Activated T-helper 1 cell treated with anti-CD3 and anti-CD28 coated beads, Interleukin-12 subunit alpha, Interleukin-12 subunit beta, Interleukin-2, Interleukin-4 antibody, amounts not matched to agents 30 ng/mL and 10 ng/mL and 1 ng/mL, durations not matched to agents 14 hours and 24 hours and 36 hours (primary cell): Measurements from ENCODE around the gene RNU1-3. TPM values are rescaled to one million over a fixed set of nuclear protein-coding genes. Genes with fewer than 3 reads are reported as not detected.
A peak's percentile ranks its signal among the peaks of the same experiment; 100 is the strongest.
"Not testable (repeated sequence)": the region's sequence is repeated elsewhere in the genome, so short reads cannot be mapped to it uniquely, and the experiment has no call there.

Experiments
- DNase-seq: peaks from one replicate; pipeline ENCODE4 v3.0.0; 2021; ENCODE audit warnings: low spot score
- H3K27ac Mint-ChIP-seq: one replicate; pipeline ENCODE4 v1.8.0; 2021; ENCODE audit warnings: mild to moderate bottlenecking, mixed read lengths
- H3K27me3 Mint-ChIP-seq: one replicate; pipeline ENCODE4 v1.8.0; 2022; ENCODE audit warnings: mild to moderate bottlenecking, moderate library complexity, mixed read lengths; ENCODE audit not compliant: insufficient read depth
- H3K36me3 Mint-ChIP-seq: one replicate; pipeline ENCODE4 v1.8.0; 2021; ENCODE audit warnings: low read depth, mixed read lengths
- H3K4me1 Mint-ChIP-seq: one replicate; pipeline ENCODE4 v1.8.0; 2021; ENCODE audit warnings: low read depth, mixed read lengths
- H3K4me3 Mint-ChIP-seq: one replicate; pipeline ENCODE4 v1.8.0; 2021; ENCODE audit warnings: mild to moderate bottlenecking, moderate library complexity, mixed read lengths
- H3K9me3 Mint-ChIP-seq: one replicate; pipeline ENCODE4 v1.8.0; 2021; ENCODE audit warnings: mixed read lengths
- intact Hi-C: fragments of 100-400 bp; cut with micrococcal nuclease; formaldehyde crosslinking; loops from one replicate; pipeline ENCODE4 v1.15.1; 2024
- total RNA-seq: library from RNA; stranded (reverse); gene quantifications from 2 replicates; pipeline ENCODE4 v1.2.3, GENCODE V29; 2022

Gene RNU1-3
- total RNA-seq, 1 donor from 2014 or later: 3,041 TPM

- H3K4me1 Mint-ChIP-seq, H3K36me3 Mint-ChIP-seq, H3K27ac Mint-ChIP-seq, H3K4me3 Mint-ChIP-seq, H3K9me3 Mint-ChIP-seq: not testable (repeated sequence)
- H3K27me3 Mint-ChIP-seq: peaks cover 10% of the 10 kb centered on the region
- intact Hi-C loops: loop anchor here (2.0 kb wide), 1 partner anchor 259 kb away; no protein-coding TSS in a partner anchor
- peak; percentile 19 for DNase-seq
Measured at GRCh38 chr1:16645271-16646060, 21.3 kb downstream of the RNU1-3 start.

GRCh38 chr1:16644482-16645270, 22.1 kb downstream of the RNU1-3 start:
- not testable (repeated sequence) for H3K4me3 Mint-ChIP-seq, H3K4me1 Mint-ChIP-seq, H3K36me3 Mint-ChIP-seq, H3K27ac Mint-ChIP-seq, H3K27me3 Mint-ChIP-seq, H3K9me3 Mint-ChIP-seq
- intact Hi-C loops: loop anchor here (1.0 to 2.0 kb wide), 3 partner anchors 30 to 260 kb away; no protein-coding TSS in a partner anchor
- DNase-seq: peak; percentile 100

GRCh38 chr1:16644193-16644481, 22.6 kb downstream of the RNU1-3 start:
- Mint-ChIP-seq H3K4me3 (no peak overlapping the region), H3K36me3 (no peaks in the 10 kb centered on the region), H3K4me1 (no peaks in the 10 kb centered on the region), H3K27me3 (peaks cover 6% of the 10 kb centered on the region), H3K9me3 (no peaks in the 10 kb centered on the region), H3K27ac (no peak overlapping the region)
- intact Hi-C loops: loop anchor here (1.0 to 2.0 kb wide), 3 partner anchors 30 to 261 kb away; no protein-coding TSS in a partner anchor
- DNase-seq: no peak

- H3K4me1 Mint-ChIP-seq, H3K4me3 Mint-ChIP-seq, H3K27me3 Mint-ChIP-seq, H3K36me3 Mint-ChIP-seq, H3K27ac Mint-ChIP-seq, H3K9me3 Mint-ChIP-seq: not testable (repeated sequence)
- DNase-seq: peak; percentile 18
- intact Hi-C loops: loop anchor here (1.0 to 2.0 kb wide), 3 partner anchors 29 to 261 kb away; no protein-coding TSS in a partner anchor
Measured at GRCh38 chr1:16643476-16644192, 23.1 kb downstream of the RNU1-3 start.

- H3K4me3 Mint-ChIP-seq, H3K4me1 Mint-ChIP-seq, H3K36me3 Mint-ChIP-seq, H3K9me3 Mint-ChIP-seq, H3K27ac Mint-ChIP-seq, intact Hi-C loops, H3K27me3 Mint-ChIP-seq: not testable (repeated sequence)
- peak; percentile 9 for DNase-seq
Measured at GRCh38 chr1:16643001-16643411, 23.7 kb downstream of the RNU1-3 start.

GRCh38 chr1:16642025-16642966, 24.5 kb downstream of the RNU1-3 start:
- H3K36me3 Mint-ChIP-seq, H3K9me3 Mint-ChIP-seq, intact Hi-C loops, H3K27ac Mint-ChIP-seq, H3K4me3 Mint-ChIP-seq, H3K27me3 Mint-ChIP-seq, H3K4me1 Mint-ChIP-seq: not testable (repeated sequence)
- DNase-seq: peak; percentile 5

GRCh38 chr1:16641159-16641975, 25.4 kb downstream of the RNU1-3 start:
- H3K27ac Mint-ChIP-seq, DNase-seq, H3K4me1 Mint-ChIP-seq, intact Hi-C loops, H3K27me3 Mint-ChIP-seq, H3K9me3 Mint-ChIP-seq, H3K36me3 Mint-ChIP-seq, H3K4me3 Mint-ChIP-seq: not testable (repeated sequence)

GRCh38 chr1:16639091-16640031, 27.4 kb downstream of the RNU1-3 start:
- H3K27ac Mint-ChIP-seq, H3K36me3 Mint-ChIP-seq, H3K9me3 Mint-ChIP-seq, intact Hi-C loops, H3K27me3 Mint-ChIP-seq, H3K4me1 Mint-ChIP-seq, H3K4me3 Mint-ChIP-seq: not testable (repeated sequence)
- peak; percentile 1 for DNase-seq

GRCh38 chr1:16637941-16638778, 28.6 kb downstream of the RNU1-3 start:
- H3K36me3 Mint-ChIP-seq, H3K4me3 Mint-ChIP-seq, intact Hi-C loops, H3K27me3 Mint-ChIP-seq, H3K27ac Mint-ChIP-seq, H3K4me1 Mint-ChIP-seq, H3K9me3 Mint-ChIP-seq: not testable (repeated sequence)
- DNase-seq: peak; percentile 1

- intact Hi-C loops, H3K27ac Mint-ChIP-seq, H3K4me3 Mint-ChIP-seq: not testable (repeated sequence)
Measured at GRCh38 chr1:16636551-16637195, 30.1 kb downstream of the RNU1-3 start.

More at GRCh38 chr1:16636551-16637195, 30.1 kb downstream of the RNU1-3 start:
- H3K27me3 Mint-ChIP-seq, H3K4me1 Mint-ChIP-seq, H3K9me3 Mint-ChIP-seq, DNase-seq: not testable (repeated sequence)
- peaks cover 14% of the 10 kb centered on the region for H3K36me3 Mint-ChIP-seq
